Ectodermal cell (in vitro differentiated cells): Measurements from ENCODE around the gene ARL17A.
"Not testable (repeated sequence)": the region's sequence is repeated elsewhere in the genome, so short reads cannot be mapped to it uniquely, and the experiment has no call there.

Experiments
- H3K27ac ChIP-seq: 2 replicates; pipeline ENCODE4 v1.7.0; 2013; ENCODE audit warnings: mild to moderate bottlenecking, low read depth, low read length; ENCODE audit not compliant: insufficient read depth, poor library complexity, severe bottlenecking
- H3K27me3 ChIP-seq: 2 replicates; pipeline ENCODE4 v1.7.0; 2013; ENCODE audit warnings: mild to moderate bottlenecking, low read length; ENCODE audit not compliant: insufficient read depth, control insufficient read depth, poor library complexity, severe bottlenecking
- H3K36me3 ChIP-seq: one replicate; pipeline ENCODE4 v1.7.0; 2013; ENCODE audit warnings: low read length; ENCODE audit not compliant: control insufficient read depth, insufficient read depth
- H3K4me1 ChIP-seq: one replicate; pipeline ENCODE4 v1.7.0; 2013; ENCODE audit warnings: low read length; ENCODE audit not compliant: control insufficient read depth, insufficient read depth
- H3K4me3 ChIP-seq: 2 replicates; pipeline ENCODE4 v1.7.0; 2013; ENCODE audit warnings: low read depth, low read length, control low read depth; ENCODE audit not compliant: insufficient read depth
- H3K9me3 ChIP-seq: 2 replicates; pipeline ENCODE4 v1.7.0; 2013; ENCODE audit warnings: mild to moderate bottlenecking, low read length, moderate library complexity; ENCODE audit not compliant: control insufficient read depth
- WGBS, 2 experiments: methylation state at CpG; one replicate each; pipeline ENCODE4 v1.1.7; 2013; ENCODE audit warnings: missing lambda C conversion rate in 2 of 2; 5-methylcytosine and 5-hydroxymethylcytosine counted together

ARL17A gene

GRCh38 chr17:46600767-46601166 is 21.3 kb upstream of the ARL17A start:
- not testable (repeated sequence) for H3K36me3 ChIP-seq, H3K27me3 ChIP-seq, H3K9me3 ChIP-seq, H3K27ac ChIP-seq, H3K4me1 ChIP-seq, H3K4me3 ChIP-seq
- no CpG with 5 or more reads among the region's 3 CpGs for WGBS, 2 experiments

GRCh38 chr17:46598344-46598931 is 18.9 kb upstream of the ARL17A start:
- WGBS, 2 experiments, result no CpG with 5 or more reads among the region's 3 CpGs
- H3K27me3 ChIP-seq, result not testable (repeated sequence)

GRCh38 chr17:46591332-46591731 is 11.8 kb upstream of the ARL17A start:
- not testable (repeated sequence) for H3K27me3 ChIP-seq, H3K27ac ChIP-seq, H3K36me3 ChIP-seq, H3K9me3 ChIP-seq, H3K4me3 ChIP-seq, H3K4me1 ChIP-seq
- no CpG with 5 or more reads among the region's 7 CpGs for WGBS, 2 experiments

More at GRCh38 chr17:46598344-46598931, 18.9 kb upstream of the ARL17A start:
- H3K36me3 ChIP-seq, H3K4me3 ChIP-seq, H3K27ac ChIP-seq, H3K4me1 ChIP-seq, H3K9me3 ChIP-seq: not testable (repeated sequence)

- not testable (repeated sequence) for H3K27me3 ChIP-seq, H3K27ac ChIP-seq, H3K9me3 ChIP-seq, H3K4me1 ChIP-seq, H3K36me3 ChIP-seq, H3K4me3 ChIP-seq
- no CpG with 5 or more reads among the region's 95 CpGs for WGBS, 2 experiments
Observed at GRCh38 chr17:46590157-46591146, 11.0 kb upstream of the ARL17A start, which contains the start of gene NSF. NSF (plus strand) TSS chr17:46590669; CDS start chr17:46590776, 107 bp downstream.

- not testable (repeated sequence) for H3K9me3 ChIP-seq, H3K27me3 ChIP-seq, H3K36me3 ChIP-seq, H3K4me1 ChIP-seq, H3K4me3 ChIP-seq, H3K27ac ChIP-seq
- no CpG with 5 or more reads among the region's 3 CpGs for WGBS, 2 experiments
Observed at GRCh38 chr17:46585444-46585843, 6.0 kb upstream of the ARL17A start.

DNA sequence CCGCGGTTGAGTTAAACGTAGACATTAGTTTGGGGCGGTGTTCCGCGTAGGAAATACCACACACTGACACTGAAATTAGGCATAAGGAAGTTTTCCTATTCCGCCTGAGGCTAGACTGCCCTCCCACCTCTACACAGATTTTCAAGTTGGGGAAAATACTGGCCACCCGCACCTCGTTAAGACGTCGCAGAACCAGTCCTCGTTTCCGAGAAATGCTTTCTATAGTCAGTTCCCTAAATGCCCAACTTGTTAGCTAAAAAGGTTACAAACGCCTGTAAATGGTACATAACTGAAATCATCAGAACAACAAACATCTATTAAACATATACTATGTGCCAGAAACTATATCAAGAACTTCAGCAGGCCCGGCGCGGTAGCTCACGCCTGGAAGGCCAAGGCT is 591 bp upstream of the ARL17A start:
- not testable (repeated sequence) for H3K4me1 ChIP-seq, H3K36me3 ChIP-seq, H3K9me3 ChIP-seq, H3K27me3 ChIP-seq, H3K27ac ChIP-seq, H3K4me3 ChIP-seq
- no CpG with 5 or more reads among the region's 18 CpGs for WGBS, 2 experiments

DNA sequence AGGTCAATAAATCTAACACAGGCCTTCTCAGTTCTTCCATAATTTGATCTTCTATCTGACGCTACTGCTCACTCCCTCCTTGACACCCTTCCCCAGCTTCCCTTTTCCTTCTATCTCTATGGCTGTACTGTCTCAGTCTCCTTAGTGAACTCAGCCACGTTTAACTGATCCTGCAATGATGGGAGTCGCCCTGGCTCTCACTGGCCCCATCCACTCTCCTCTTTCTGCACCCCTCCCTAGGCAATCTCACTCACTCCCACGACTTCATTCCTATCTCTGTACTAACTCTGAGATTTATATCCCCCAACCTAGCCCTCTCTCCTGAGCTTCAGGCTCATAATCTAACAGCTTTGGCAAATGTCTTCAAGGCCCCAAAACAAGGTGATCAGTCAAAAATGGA is 7.7 kb downstream of the ARL17A start:
- no CpG with 5 or more reads among the region's 4 CpGs for WGBS, 2 experiments

DNA sequence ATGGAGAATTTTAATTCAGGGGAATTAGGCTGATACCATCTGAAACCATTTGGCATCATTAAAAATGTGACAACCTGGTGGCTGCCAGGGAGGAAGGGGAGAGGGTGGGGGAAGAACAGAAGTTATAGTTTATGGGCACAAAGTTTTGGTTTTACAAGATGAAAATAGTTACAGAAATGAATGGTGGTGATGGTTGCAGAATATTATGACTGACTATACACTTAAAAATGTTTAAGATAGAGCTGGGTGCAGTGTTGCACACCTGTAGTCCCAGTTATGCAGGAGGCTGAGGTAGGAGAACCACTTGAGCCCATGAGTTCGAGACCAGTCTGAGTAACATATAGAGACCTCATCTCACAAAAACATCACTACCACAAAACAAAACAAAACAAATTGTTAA is 12.5 kb downstream of the ARL17A start:
- H3K4me3 ChIP-seq, H3K4me1 ChIP-seq, H3K27ac ChIP-seq, H3K27me3 ChIP-seq, H3K9me3 ChIP-seq, H3K36me3 ChIP-seq: not testable (repeated sequence)
- WGBS, 2 experiments, result no CpG with 5 or more reads among the region's 1 CpG

More for the DNA sequence above, 7.7 kb downstream of the ARL17A start:
- H3K4me1 ChIP-seq, H3K4me3 ChIP-seq, H3K36me3 ChIP-seq, H3K9me3 ChIP-seq, H3K27me3 ChIP-seq, H3K27ac ChIP-seq: not testable (repeated sequence)

GRCh38 chr17:46566284-46566683 is 13.2 kb downstream of the ARL17A start:
- H3K9me3 ChIP-seq, H3K4me3 ChIP-seq, H3K27ac ChIP-seq, H3K36me3 ChIP-seq, H3K4me1 ChIP-seq, H3K27me3 ChIP-seq: not testable (repeated sequence)
- WGBS, 2 experiments, result no CpG with 5 or more reads among the region's 2 CpGs

DNA sequence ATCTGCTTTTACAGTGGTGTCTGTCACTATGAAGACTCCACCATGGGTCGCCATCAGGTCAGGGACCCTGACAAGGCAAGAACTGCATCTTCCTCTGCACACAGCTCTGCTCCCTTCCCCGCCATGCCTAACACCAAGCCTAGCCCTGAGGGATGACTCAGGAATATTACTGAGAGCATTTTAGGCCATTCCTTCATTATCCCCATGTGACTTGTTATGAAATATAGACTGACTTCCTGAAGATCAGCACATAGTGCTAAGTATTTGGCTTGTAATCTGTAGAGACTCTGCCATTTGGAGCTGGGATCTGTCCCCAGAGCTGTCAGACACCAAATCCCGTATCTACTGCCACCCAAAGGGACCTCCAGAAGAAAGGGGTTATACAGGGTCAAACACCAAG is 19.4 kb downstream of the ARL17A start:
- H3K4me1 ChIP-seq, H3K27me3 ChIP-seq, H3K9me3 ChIP-seq, H3K27ac ChIP-seq, H3K36me3 ChIP-seq, H3K4me3 ChIP-seq: not testable (repeated sequence)
- no CpG with 5 or more reads among the region's 3 CpGs for WGBS, 2 experiments
